Muscle of arm (tissue), 12 donors: Measurements from ENCODE around the gene MGAT4A. TPM values are rescaled to one million over a fixed set of nuclear protein-coding genes. Genes with fewer than 3 reads are reported as not detected.
"Not testable (repeated sequence)": the region's sequence is repeated elsewhere in the genome, so short reads cannot be mapped to it uniquely, and the experiment has no call there.

Experiments
- DNase-seq: peaks from one replicate; pipeline ENCODE4 v3.0.0-alpha.2; 2013
- polyA plus RNA-seq, 12 donors: library from polyadenylated mRNA; unstranded; fragments of 120-200 nt; gene quantifications; one replicate each; pipeline ENCODE4 v1.2.1, GENCODE V29; 2013; ENCODE audit not compliant: insufficient read length in 12 of 12

The MGAT4A gene
- polyA plus RNA-seq, 12 donors: 3.9 to 9.0 (median 6.1) TPM; not detected in 1

DNA sequence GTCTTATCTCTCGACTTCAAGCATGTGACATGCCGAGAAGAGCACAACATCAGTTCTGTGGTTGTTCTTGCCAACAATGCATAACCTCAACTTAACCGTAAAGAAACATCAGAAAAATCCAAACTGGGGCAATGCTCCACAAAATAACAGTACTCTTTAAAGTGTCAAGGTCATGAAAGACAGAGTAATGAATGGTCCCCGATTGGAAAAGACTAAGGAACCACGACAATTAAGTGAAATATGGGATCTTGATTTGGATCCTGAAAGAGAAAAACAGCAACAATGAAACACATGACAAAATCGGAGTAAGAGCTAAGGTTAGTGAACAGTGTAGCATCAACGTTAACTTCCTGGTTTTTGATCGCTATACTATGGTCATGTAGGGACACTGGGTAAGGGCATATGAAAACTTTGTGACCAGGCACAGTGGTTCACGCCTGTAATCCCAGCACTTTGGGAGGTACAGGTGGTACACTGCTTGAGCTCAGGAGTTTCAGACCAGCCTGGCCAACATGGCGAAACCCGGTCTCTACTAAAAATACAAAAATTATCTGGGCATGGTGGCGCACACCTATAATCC is 67.3 kb downstream of the MGAT4A start:
- DNase-seq: no peak

- not testable (repeated sequence) for DNase-seq
These were observed 71.5 kb downstream of the MGAT4A start for GRCh38 chr2:98659491-98659840.

DNA sequence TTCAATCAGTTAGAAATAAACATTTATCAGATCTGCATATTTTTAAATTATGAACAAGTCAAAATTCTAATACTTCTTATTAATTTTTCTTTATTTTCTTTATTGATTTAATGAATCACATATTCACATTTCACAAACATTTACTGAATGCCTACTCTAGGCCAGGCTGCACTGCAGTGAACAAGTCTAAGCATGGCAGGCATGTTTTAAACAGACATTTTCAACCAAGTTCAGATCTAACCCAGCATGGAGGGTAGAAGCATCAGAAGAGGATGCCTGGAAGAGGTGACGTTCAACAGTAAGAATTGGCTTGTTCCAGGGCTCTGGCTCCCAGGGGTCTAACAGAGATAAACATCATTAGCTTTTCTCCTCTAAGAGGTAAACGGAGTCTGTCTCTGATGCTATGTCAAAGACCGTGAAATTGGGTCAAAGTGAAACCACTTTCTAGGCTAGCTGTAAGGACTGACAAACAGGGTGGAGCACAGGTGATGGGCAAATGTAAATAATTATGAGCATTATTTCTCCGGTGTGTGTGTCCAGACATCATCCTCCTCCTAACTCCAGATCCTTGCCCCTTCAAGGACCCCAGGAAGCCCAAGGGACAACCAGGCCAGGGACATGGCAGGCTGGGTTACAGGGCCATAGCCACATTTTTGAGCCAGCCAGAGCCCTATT is 72.0 kb downstream of the MGAT4A start:
- DNase-seq: no peak

GRCh38 chr2:98656800-98657199 is 74.1 kb downstream of the MGAT4A start:
- DNase-seq: no peak

DNA sequence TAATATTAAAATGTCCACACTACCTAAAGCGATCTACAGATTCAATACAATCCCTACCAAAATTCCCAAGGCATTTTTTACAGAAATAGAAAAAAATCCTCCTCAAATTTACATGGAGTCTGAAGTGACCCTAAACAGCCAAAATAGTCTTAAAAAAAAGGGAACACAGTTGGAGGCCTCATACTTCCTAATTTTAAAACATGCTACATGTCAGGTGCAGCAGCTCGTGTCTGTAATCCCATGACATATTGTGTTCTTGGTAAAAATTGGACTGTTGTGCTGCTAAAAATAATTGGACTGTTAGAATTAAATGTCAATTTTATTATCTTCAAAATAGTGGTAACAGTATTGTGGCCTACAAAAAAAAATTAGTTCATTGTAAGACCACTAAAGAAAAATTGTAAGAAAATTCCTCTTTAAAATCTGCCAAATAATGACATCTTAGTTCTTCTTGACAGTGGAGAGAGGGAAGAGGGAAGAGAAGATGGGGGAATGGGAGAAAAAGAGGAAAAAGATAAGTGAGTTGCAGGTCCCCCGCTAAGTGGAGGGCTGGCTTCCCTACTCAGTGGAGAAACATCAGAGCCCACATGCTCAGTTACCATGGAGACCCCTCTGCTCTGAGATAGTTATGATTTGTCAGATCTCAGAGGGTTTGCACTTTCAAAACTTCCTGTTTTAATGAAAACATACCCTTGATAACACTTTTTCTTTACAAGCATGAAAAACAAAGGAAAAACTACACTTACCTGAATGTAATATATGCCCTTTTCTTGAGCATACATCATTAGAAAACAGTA is 76.0 kb downstream of the MGAT4A start:
- no peak for DNase-seq

DNA sequence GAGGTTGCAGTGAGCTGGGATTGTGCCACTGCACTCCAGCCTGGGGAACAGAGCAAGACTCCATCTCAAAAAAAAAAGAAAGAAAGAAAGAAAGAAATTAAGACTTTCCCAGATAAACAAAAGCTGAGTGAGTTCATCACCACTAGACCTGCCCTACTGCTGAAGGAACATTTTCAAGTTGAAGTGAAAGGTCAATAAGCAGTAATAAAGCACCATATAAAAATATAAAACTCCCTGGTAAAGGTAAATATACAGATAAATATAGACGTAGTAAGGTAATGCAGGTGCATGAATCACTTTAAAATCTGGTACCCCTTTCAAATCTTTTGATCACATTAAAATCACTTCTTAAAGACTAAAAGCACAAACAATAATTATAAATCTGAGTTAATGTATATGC is 79.9 kb downstream of the MGAT4A start:
- DNase-seq: no peak

- no peak for DNase-seq
These were observed 80.9 kb downstream of the MGAT4A start for GRCh38 chr2:98649992-98650375.

- DNase-seq: peak; percentile 78
These were observed 81.6 kb downstream of the MGAT4A start for GRCh38 chr2:98649135-98649991.

GRCh38 chr2:98648451-98648850 is 82.5 kb downstream of the MGAT4A start:
- no peak for DNase-seq

GRCh38 chr2:98647636-98648035 is 83.3 kb downstream of the MGAT4A start:
- no peak for DNase-seq

- DNase-seq: no peak
These were observed 87.3 kb downstream of the MGAT4A start for GRCh38 chr2:98643496-98644100.

DNA sequence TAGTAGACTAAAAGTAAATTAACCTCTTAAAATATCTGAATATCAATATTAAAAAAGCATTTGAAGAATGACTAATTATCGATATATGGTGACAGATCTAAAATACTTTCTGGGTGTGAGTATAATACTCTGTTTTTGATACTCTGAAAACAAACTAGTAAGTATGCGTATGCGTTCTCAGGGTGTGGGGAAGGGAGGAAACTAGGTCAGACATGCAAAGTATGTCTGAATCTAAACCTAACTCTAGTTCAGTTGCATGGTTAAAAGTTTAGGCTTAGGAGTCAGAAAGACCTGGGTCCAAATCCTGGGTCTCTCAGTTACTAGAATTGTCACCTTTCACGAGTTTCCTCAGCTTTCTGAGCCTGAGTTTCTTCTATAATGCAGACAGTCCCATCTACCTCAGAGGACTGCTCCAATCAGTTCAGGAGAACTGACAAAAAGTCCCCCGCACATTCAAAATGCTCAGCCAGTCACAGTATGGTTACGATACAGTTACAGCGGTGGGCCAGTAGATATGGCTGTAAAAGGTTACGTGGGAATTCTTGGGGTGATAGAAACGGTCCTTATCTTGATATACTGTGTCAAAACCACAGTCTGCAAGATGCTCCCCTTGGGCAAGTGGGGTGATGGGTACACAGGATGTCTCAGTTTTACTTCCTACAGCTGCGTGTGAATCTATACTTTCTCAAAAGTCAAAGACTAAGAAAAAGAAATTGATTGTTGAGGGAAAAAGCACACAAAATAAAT is 93.4 kb downstream of the MGAT4A start:
- no peak for DNase-seq

GRCh38 chr2:98634406-98635092 is 96.4 kb downstream of the MGAT4A start:
- DNase-seq: no peak

GRCh38 chr2:98632351-98632750 is 98.6 kb downstream of the MGAT4A start:
- no peak for DNase-seq

DNA sequence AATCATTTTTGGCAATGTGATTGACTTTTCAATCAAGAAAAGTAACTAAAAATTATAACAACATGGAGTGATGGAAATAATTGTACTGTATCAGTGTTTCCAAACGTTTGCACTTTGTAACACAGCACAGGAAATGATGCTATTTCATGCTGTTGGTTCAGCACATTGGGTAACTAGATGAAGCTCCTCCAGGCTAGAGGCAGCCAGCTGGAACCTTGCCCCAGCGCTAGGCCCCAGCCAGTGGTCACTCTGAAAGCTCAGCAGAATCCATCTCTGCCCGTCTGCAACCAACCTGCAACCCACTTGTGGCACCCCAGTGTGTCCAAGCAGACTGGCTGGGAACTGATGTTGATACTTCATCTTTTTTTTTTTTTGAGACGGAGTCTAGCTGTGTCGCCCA is 107.3 kb downstream of the MGAT4A start:
- no peak for DNase-seq

GRCh38 chr2:98617149-98617548 is 113.8 kb downstream of the MGAT4A start:
- DNase-seq: no peak

- no peak for DNase-seq
These were observed 115.5 kb downstream of the MGAT4A start for GRCh38 chr2:98615481-98615880.

DNA sequence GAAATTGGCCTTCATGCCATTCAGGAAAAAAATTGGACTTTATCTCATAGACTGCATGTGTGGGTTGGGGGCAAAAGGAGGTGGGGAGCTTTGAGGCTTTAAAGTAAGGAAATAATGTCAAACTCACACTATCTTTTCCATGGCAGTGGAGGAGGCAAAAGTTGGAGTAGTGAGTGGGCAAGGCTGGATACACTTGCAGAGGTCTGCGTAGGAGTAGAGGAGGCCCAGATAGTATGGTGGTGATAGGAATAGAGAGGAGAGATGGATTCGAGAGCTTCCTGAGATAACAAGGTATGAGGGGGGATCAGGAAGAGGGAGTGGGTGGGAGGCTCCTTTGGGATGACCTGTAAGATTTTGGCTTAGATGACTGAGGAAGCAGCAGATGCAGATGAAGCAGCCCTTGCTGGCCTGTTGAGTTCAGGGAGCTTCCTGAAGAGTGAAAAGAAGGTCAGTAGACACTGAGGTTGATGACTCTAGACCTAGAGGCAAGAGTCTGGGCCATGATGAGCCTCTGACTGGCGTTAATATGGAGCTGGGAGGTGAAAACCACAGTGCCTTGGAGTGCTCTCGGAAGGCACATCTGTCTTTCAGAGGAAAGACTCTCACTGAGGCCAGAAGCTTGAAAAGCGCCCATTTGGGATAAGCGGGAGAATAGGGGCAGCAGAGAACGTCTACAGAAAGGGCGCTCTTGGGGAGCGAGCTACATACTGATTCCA is 116.8 kb downstream of the MGAT4A start:
- no peak for DNase-seq

- DNase-seq: no peak
These were observed 121.8 kb downstream of the MGAT4A start for GRCh38 chr2:98608962-98609604.
